Activated B cell treated with CpG ODN at 0.5 μM for 24 hours (primary cell): ENCODE measurements around the gene DYNLT5. TPM values are rescaled to one million over a fixed set of nuclear protein-coding genes. Genes with fewer than 3 reads are reported as not detected.

Experiments used
- ATAC-seq: fragments of 200-7000 bp; cut with Tn5 transposase; one replicate; pipeline ENCODE4 v1.10.0; 2021; ENCODE audit warnings: low read depth, mild to moderate bottlenecking, moderate library complexity
- CTCF ChIA-PET: fragments of 350-600 bp; sonication (Branson Sonifier 250); formaldehyde crosslinking; loops from one replicate; lab custom pipeline; 2021; ENCODE audit warnings: antibody characterized with exemption; lab: Charles Lee
- POLR2A ChIA-PET: fragments of 350-600 bp; sonication (Branson Sonifier 250); formaldehyde crosslinking; loops from one replicate; lab custom pipeline; 2021; ENCODE audit warnings: antibody characterized with exemption; lab: Charles Lee
- DNase-seq: peaks from one replicate; pipeline ENCODE4 v3.0.0; 2022
- H3K27ac Mint-ChIP-seq: one replicate; pipeline ENCODE4 v1.8.0; 2020; ENCODE audit warnings: mixed read lengths
- H3K27me3 Mint-ChIP-seq: one replicate; pipeline ENCODE4 v1.8.0; 2021; ENCODE audit warnings: mixed read lengths
- H3K36me3 Mint-ChIP-seq: one replicate; pipeline ENCODE4 v1.8.0; 2021; ENCODE audit warnings: low read depth, mixed read lengths
- H3K4me1 Mint-ChIP-seq: one replicate; pipeline ENCODE4 v1.8.0; 2021; ENCODE audit warnings: mixed read lengths
- H3K4me3 Mint-ChIP-seq: one replicate; pipeline ENCODE4 v1.8.0; 2020; ENCODE audit warnings: mild to moderate bottlenecking, mixed read lengths
- H3K9me3 Mint-ChIP-seq: one replicate; pipeline ENCODE4 v1.8.0; 2020; ENCODE audit warnings: mixed read lengths
- CTCF ChIP-seq: fragments of 200-600 bp; IDR thresholded peaks from one replicate; pipeline ENCODE4 v1.8.0; 2022; ENCODE audit warnings: antibody characterized with exemption, mild to moderate bottlenecking
- intact Hi-C: fragments of 100-400 bp; cut with micrococcal nuclease; formaldehyde crosslinking; loops from one replicate; pipeline ENCODE4 v1.15.1; 2024
- total RNA-seq: library from RNA; stranded (reverse); gene quantifications from 2 replicates; pipeline ENCODE4 v1.2.3, GENCODE V29; 2022

The DYNLT5 gene
- total RNA-seq, 1 donor from 2014 or later, result not detected

DNA sequence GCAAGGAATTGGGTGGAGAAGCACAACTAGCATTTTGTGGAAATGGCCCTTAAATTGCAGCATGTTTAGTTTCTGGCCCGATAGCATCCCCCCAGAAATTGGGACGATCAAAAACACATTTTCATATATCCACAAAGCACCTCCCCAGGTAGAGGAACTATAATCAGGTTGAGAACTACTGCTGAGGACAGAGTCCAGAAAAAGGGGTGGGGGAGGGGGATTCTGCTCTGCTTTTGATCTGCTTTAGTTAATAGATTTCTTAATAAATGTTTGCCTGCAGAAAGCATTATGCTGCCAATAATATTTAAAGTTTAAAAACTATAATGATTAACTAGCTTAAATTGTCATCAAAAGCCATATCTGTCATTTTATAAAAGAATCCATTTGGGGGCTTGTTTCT is 14.4 kb upstream of the DYNLT5 start:
- Mint-ChIP-seq H3K9me3 (no peaks in the 10 kb centered on the region), H3K27me3 (no peaks in the 10 kb centered on the region), H3K36me3 (no peaks in the 10 kb centered on the region), H3K4me3 (no peak overlapping the region), H3K4me1 (peaks cover 7% of the 10 kb centered on the region), H3K27ac (no peak overlapping the region)
- no peak for TF ChIP-seq CTCF
- ATAC-seq, result no peak
- ChIA-PET CTCF (no interaction called here), POLR2A (no interaction called here)
- intact Hi-C loops, result no loop called here
- DNase-seq, result no peak

- CTCF ChIA-PET, result no interaction called here
- ATAC-seq, result no peak
- intact Hi-C loops, result no loop called here
Measured at GRCh38 chr1:66739401-66740157, 12.7 kb upstream of the DYNLT5 start.

DNA sequence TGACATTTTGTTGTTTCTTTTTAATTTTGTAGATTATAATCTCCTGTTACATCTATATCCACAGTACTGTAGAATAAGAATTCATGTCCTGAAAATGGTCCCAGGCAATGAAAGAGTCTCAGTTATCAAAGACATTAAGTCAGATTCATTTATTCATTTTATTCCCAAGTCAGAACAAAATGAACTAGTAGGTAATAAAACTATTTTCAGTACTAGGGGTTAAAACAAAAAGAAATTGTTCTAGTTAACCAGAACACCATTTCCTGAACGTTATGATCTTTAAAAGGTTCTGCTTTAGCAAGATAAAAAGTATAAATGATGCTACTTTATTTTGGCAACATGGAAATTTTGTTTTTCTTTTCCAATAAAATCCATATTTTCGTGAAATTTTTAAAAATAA is 6.8 kb upstream of the DYNLT5 start:
- H3K4me3 Mint-ChIP-seq, result no peak overlapping the region
- intact Hi-C loops, result no loop called here

More at GRCh38 chr1:66739401-66740157, 12.7 kb upstream of the DYNLT5 start:
- Mint-ChIP-seq H3K4me3 (no peak overlapping the region), H3K9me3 (no peaks in the 10 kb centered on the region), H3K27ac (no peak overlapping the region), H3K36me3 (no peaks in the 10 kb centered on the region), H3K27me3 (no peaks in the 10 kb centered on the region), H3K4me1 (peaks cover 7% of the 10 kb centered on the region)
- DNase-seq, result no peak
- TF ChIP-seq CTCF, result no peak
- POLR2A ChIA-PET, result no interaction called here

DNA sequence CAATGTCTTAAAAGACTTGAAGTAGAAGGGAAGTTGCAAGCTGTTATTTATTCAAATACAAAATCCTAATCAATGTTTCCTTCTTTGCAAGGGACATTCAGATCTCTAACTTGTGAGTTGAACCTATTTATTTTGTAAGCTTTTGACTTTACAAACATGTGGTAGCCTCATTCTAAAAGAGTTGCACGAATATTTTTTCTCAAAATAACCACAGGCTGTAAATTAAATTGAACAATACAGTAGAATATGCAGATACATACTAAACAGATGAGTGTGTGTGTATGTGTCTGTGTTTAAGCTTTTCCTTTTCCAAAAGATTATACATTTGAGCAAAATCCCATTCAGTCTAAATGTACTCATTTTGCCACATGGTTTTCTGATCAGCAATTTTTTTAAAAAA is 4.8 kb upstream of the DYNLT5 start:
- ChIA-PET CTCF (no interaction called here), POLR2A (no interaction called here)
- DNase-seq (no peak), ATAC-seq (no peak)
- intact Hi-C loops, result no loop called here
- no peak for TF ChIP-seq CTCF
- no peaks in the 10 kb centered on the region for H3K36me3 Mint-ChIP-seq
- no peaks in the 10 kb centered on the region for H3K9me3 Mint-ChIP-seq
- no peak overlapping the region for H3K27ac Mint-ChIP-seq
- H3K27me3 Mint-ChIP-seq, result peaks cover 23% of the 10 kb centered on the region
- peaks cover 7% of the 10 kb centered on the region for H3K4me1 Mint-ChIP-seq
- no peak overlapping the region for H3K4me3 Mint-ChIP-seq

More for the DNA sequence above, 6.8 kb upstream of the DYNLT5 start:
- Mint-ChIP-seq H3K9me3 (no peaks in the 10 kb centered on the region), H3K4me1 (no peaks in the 10 kb centered on the region), H3K27me3 (peaks cover 9% of the 10 kb centered on the region), H3K36me3 (no peaks in the 10 kb centered on the region), H3K27ac (no peak overlapping the region)
- ATAC-seq, result no peak
- DNase-seq, result no peak
- ChIA-PET POLR2A (no interaction called here), CTCF (interaction anchor here (0.7 kb wide), 1 partner anchor 19 kb away, joined by 3 read pairs; no protein-coding TSS in a partner anchor)
- TF ChIP-seq CTCF, result no peak

- no peak for DNase-seq
- ChIA-PET POLR2A (no interaction called here), CTCF (no interaction called here)
- intact Hi-C loops, result no loop called here
- Mint-ChIP-seq H3K4me3 (no peak overlapping the region), H3K4me1 (peaks cover 13% of the 10 kb centered on the region), H3K36me3 (no peaks in the 10 kb centered on the region), H3K9me3 (no peaks in the 10 kb centered on the region), H3K27ac (no peak overlapping the region), H3K27me3 (peaks cover 40% of the 10 kb centered on the region)
- TF ChIP-seq CTCF, result no peak
- ATAC-seq, result no peak
Measured at GRCh38 chr1:66750577-66750976, 1.7 kb upstream of the DYNLT5 start.
